ENCODE measurements around the gene LRMDA. TPM values are rescaled to one million over a fixed set of nuclear protein-coding genes. Genes with fewer than 3 reads are reported as not detected.

LRMDA gene
- total RNA-seq, 4 donors from 2014 or later, result 1.4 to 23.1 (median 3.6) TPM

DNA sequence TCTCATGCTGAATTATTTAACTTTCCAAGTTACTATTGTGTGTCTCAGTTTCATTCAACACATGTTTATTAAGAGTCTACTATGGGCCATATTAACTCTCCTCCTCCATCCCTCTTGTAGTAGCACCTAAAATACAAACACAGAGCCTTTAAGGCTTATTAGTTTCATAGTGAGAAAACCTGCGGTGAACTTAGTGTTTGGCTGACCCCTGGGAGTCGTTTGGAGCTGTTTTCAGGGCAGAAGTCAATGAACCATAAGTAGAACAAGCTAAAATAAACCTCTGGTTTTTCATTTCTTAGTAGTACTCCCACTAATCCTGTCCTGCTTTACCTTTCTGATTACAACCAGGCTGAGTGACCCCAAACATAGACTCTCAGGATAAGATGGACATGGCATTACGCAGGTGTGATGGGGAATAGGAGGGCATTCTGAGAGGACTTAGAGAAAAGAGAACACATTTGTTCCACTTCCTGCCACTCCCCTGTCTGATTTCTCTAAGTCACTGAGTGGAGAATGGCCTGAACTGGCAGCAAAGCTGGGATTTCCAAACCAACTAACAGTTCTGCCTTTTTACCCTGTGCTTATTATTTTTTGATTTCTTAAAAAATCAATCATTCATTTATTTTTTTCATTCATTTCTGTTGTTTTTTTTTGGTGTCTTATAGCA lies 74.5 kb downstream of the LRMDA start:
- TF ChIP-seq POLR2A (IDR thresholded peaks at IDR 0.05), result no peak
- TF ChIP-seq, protein P1, sequence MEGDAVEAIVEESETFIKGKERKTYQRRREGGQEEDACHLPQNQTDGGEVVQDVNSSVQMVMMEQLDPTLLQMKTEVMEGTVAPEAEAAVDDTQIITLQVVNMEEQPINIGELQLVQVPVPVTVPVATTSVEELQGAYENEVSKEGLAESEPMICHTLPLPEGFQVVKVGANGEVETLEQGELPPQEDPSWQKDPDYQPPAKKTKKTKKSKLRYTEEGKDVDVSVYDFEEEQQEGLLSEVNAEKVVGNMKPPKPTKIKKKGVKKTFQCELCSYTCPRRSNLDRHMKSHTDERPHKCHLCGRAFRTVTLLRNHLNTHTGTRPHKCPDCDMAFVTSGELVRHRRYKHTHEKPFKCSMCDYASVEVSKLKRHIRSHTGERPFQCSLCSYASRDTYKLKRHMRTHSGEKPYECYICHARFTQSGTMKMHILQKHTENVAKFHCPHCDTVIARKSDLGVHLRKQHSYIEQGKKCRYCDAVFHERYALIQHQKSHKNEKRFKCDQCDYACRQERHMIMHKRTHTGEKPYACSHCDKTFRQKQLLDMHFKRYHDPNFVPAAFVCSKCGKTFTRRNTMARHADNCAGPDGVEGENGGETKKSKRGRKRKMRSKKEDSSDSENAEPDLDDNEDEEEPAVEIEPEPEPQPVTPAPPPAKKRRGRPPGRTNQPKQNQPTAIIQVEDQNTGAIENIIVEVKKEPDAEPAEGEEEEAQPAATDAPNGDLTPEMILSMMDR (IDR thresholded peaks at IDR 0.05), result no peak
- Histone ChIP-seq H3K27me3 (no peaks in the 10 kb centered on the region), H3K4me1 (no peaks in the 10 kb centered on the region), H3K27ac (no peak overlapping the region), H3K4me3 (no peak overlapping the region), H3K36me3 (no peaks in the 10 kb centered on the region), H3K9me3 (no peaks in the 10 kb centered on the region)
- no peak for DNase-seq

DNA sequence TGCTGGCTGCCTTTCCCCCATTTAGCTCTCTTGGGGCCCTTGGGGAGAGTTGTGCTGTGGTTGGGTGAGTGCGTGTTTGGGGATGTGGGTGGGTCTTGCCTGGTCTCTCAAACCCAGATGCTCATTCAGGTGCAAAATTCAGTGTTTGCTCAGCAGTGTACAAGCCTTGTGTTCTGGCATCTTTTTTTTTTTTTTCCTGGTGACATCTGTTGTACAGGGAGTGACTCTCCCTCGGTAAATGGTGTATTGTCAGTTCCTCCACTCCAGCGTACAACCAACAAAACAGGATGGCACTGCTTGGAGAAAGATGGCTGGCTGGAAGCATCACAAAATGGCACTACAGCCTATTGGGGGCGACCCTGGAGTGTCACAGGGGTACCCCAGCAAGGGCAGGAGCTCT lies 75.5 kb downstream of the LRMDA start:
- no peaks in the 10 kb centered on the region for H3K27me3 ChIP-seq
- no peaks in the 10 kb centered on the region for H3K36me3 ChIP-seq
- no peak for DNase-seq
- TF ChIP-seq POLR2A (IDR thresholded peaks at IDR 0.05), result no peak
- TF ChIP-seq, protein P1 (IDR thresholded peaks at IDR 0.05), result no peak
- no peak overlapping the region for H3K27ac ChIP-seq
- no peaks in the 10 kb centered on the region for H3K4me1 ChIP-seq
- no peaks in the 10 kb centered on the region for H3K9me3 ChIP-seq
- H3K4me3 ChIP-seq, result no peak overlapping the region

DNA sequence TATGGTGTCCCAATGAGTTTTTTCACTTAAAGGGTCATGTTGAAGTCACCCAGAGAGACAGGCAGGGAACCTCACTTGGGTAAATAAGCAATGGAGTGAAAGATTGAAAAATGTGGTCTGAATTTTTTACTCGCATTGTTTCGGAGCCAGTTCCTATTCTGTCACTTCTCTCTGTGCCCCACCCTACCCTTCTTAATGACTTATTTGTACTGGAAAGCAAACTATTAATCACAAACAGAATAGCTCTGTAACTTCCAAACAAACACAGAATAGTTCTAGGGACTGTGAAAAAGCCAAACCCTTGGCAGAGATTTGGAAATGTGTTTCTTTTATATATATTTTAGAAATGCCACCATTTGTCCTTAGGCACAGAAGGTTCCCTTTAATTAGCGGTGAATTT lies 76.0 kb downstream of the LRMDA start:
- Histone ChIP-seq H3K9me3 (no peaks in the 10 kb centered on the region), H3K27me3 (no peaks in the 10 kb centered on the region), H3K36me3 (no peaks in the 10 kb centered on the region), H3K4me3 (no peak overlapping the region), H3K27ac (no peak overlapping the region), H3K4me1 (no peaks in the 10 kb centered on the region)
- TF ChIP-seq, protein P1 (IDR thresholded peaks at IDR 0.05), result no peak
- DNase-seq, result no peak

DNA sequence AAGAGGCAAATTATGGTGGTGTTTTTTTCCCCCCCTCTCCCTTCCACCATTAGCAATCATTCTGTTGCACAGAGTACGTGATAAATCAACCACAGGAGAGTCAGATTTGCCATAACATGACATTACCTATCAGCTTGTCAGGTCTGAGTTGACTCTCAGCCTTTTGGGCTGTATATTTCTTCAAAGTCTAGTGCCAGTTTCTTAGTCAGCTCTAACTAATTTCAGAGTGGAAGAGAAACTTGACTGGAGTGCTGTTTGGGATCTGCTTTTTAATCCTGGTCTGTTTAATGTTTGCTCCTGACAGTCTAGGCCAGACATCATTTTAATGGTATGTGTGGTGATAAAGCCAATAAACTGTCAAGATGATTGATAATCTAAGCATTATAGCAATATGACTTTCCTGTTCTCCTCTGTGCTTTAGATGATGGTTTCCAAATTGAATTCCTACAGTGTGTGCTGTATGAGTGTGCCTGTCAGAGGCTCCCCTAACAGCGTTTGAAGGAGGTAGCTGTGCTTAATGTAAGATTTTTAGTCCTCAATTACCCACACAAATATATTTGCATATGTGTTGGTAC lies 76.9 kb downstream of the LRMDA start:
- TF ChIP-seq, protein P1 (IDR thresholded peaks at IDR 0.05), result no peak
- no peak for TF ChIP-seq POLR2A (IDR thresholded peaks at IDR 0.05)
- H3K4me3 ChIP-seq, result no peak overlapping the region
- no peaks in the 10 kb centered on the region for H3K4me1 ChIP-seq
- no peaks in the 10 kb centered on the region for H3K36me3 ChIP-seq
- no peaks in the 10 kb centered on the region for H3K9me3 ChIP-seq
- DNase-seq, result no peak
- H3K27ac ChIP-seq, result no peak overlapping the region
- H3K27me3 ChIP-seq, result no peaks in the 10 kb centered on the region

DNA sequence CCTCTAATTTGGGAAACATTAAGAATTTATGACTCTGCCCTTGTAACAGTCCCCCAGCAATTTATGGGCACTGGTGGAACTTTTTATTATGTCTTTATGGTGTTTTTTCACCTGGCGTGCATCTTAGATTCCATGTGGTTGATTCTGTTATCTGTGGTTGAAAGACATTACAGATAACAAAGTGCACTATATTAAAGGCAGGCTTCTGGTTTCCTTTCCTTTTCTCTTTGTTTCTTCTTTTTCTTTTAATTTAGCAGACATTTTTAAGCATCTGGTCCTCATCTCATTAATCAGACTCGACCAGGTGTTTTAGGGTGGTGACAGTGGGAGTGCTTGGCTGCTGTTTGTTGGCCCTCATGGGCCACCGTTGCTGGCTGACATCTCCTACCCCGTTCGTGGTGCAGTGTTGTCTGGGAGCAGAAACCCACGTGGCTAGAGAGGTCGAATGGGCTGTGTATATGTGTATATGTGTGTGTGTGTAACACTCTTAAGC lies 77.4 kb downstream of the LRMDA start:
- H3K4me3 ChIP-seq, result no peak overlapping the region
- H3K27me3 ChIP-seq, result no peaks in the 10 kb centered on the region
- TF ChIP-seq POLR2A (IDR thresholded peaks at IDR 0.05), result no peak
- TF ChIP-seq, protein P1 (IDR thresholded peaks at IDR 0.05), result no peak
- no peaks in the 10 kb centered on the region for H3K4me1 ChIP-seq
- no peak overlapping the region for H3K27ac ChIP-seq
- DNase-seq, result no peak
- no peaks in the 10 kb centered on the region for H3K36me3 ChIP-seq
- H3K9me3 ChIP-seq, result no peaks in the 10 kb centered on the region
